ENCODE measurements around the gene SFTPB. TPM values are rescaled to one million over a fixed set of nuclear protein-coding genes. Genes with fewer than 3 reads are reported as not detected.

The SFTPB gene
- total and polyA plus RNA-seq, 2 experiments from 2014 or later = 3.3 to 27.6 TPM

- Histone ChIP-seq H4K20me1 (ENCODE audit: insufficient read depth, poor library complexity, severe bottlenecking) (no peaks in the 10 kb centered on the region), H3K9me2 (replicated peaks; ENCODE audit: insufficient read depth) (no peaks in the 10 kb centered on the region), H3K4me1 (ENCODE audit: insufficient read depth) (no peaks in the 10 kb centered on the region), H2AFZ (no peak overlapping the region), H3K4me2 (no peak overlapping the region), H3K27me3 (no peaks in the 10 kb centered on the region), H3K9me3 (ENCODE audit: low read depth) (no peaks in the 10 kb centered on the region), H3K27ac (no peak overlapping the region), H3K79me2 (no peaks in the 10 kb centered on the region), H3K4me3 (no peak overlapping the region), H3K36me3 (replicated peaks; ENCODE audit: insufficient read depth, low read depth) (no peaks in the 10 kb centered on the region)
- DNase-seq (ENCODE audit: low spot score) = no peak
- WGBS (ENCODE audit: low lambda C conversion rate, missing lambda C conversion rate) = 85% methylated on average over 5 of the region's 5 CpGs
- TF ChIP-seq EZH2 (IDR thresholded peaks at IDR 0.05; ENCODE audit: borderline replicate concordance) (no peak), CTCF (IDR thresholded peaks at IDR 0.05; ENCODE audit: poor library complexity) (no peak), EZH2phosphoT487 (IDR thresholded peaks at IDR 0.05; ENCODE audit: low read depth, severe bottlenecking, unreplicated experiment) (no peak)
These were observed 1.6 kb upstream of the SFTPB start for GRCh38 chr2:85669549-85669948.

- WGBS (ENCODE audit: low lambda C conversion rate, missing lambda C conversion rate) = 75% methylated on average over 3 of the region's 3 CpGs
- Histone ChIP-seq H3K4me3 (no peak overlapping the region), H3K27ac (no peak overlapping the region), H3K36me3 (replicated peaks; ENCODE audit: insufficient read depth, low read depth) (no peaks in the 10 kb centered on the region), H3K4me2 (no peak overlapping the region), H3K4me1 (ENCODE audit: insufficient read depth) (no peaks in the 10 kb centered on the region), H2AFZ (no peak overlapping the region), H3K9me3 (ENCODE audit: low read depth) (no peaks in the 10 kb centered on the region), H3K79me2 (no peaks in the 10 kb centered on the region), H4K20me1 (ENCODE audit: insufficient read depth, poor library complexity, severe bottlenecking) (no peaks in the 10 kb centered on the region), H3K9me2 (replicated peaks; ENCODE audit: insufficient read depth) (no peaks in the 10 kb centered on the region), H3K27me3 (no peaks in the 10 kb centered on the region)
- no peak for DNase-seq (ENCODE audit: low spot score)
- TF ChIP-seq CTCF (IDR thresholded peaks at IDR 0.05; ENCODE audit: poor library complexity) (no peak), EZH2 (IDR thresholded peaks at IDR 0.05; ENCODE audit: borderline replicate concordance) (no peak), EZH2phosphoT487 (IDR thresholded peaks at IDR 0.05; ENCODE audit: low read depth, severe bottlenecking, unreplicated experiment) (no peak)
These were observed 801 bp upstream of the SFTPB start for GRCh38 chr2:85668857-85669142.

GRCh38 chr2:85667561-85668008 lies 414 bp downstream of the SFTPB start:
- 89% methylated on average over 3 of the region's 3 CpGs for WGBS (ENCODE audit: low lambda C conversion rate, missing lambda C conversion rate)
- no peaks in the 10 kb centered on the region for H3K36me3 ChIP-seq (replicated peaks; ENCODE audit: insufficient read depth, low read depth)
- no peaks in the 10 kb centered on the region for H3K9me3 ChIP-seq (ENCODE audit: low read depth)
- no peaks in the 10 kb centered on the region for H3K79me2 ChIP-seq
- no peaks in the 10 kb centered on the region for H3K9me2 ChIP-seq (replicated peaks; ENCODE audit: insufficient read depth)
- H3K27me3 ChIP-seq = no peaks in the 10 kb centered on the region
- TF ChIP-seq EZH2phosphoT487 (IDR thresholded peaks at IDR 0.05; ENCODE audit: low read depth, severe bottlenecking, unreplicated experiment) = no peak
- TF ChIP-seq CTCF (IDR thresholded peaks at IDR 0.05; ENCODE audit: poor library complexity) = no peak
- no peak for TF ChIP-seq EZH2 (IDR thresholded peaks at IDR 0.05; ENCODE audit: borderline replicate concordance)
- no peak for DNase-seq (ENCODE audit: low spot score)
- H3K4me1 ChIP-seq (ENCODE audit: insufficient read depth) = no peaks in the 10 kb centered on the region
- no peak overlapping the region for H2AFZ ChIP-seq
- no peak overlapping the region for H3K27ac ChIP-seq
- no peak overlapping the region for H3K4me3 ChIP-seq
- no peak overlapping the region for H3K4me2 ChIP-seq
- no peaks in the 10 kb centered on the region for H4K20me1 ChIP-seq (ENCODE audit: insufficient read depth, poor library complexity, severe bottlenecking)
